Measurements from ENCODE around the gene ANKRD61. TPM values are rescaled to one million over a fixed set of nuclear protein-coding genes. Genes with fewer than 3 reads are reported as not detected.

The ANKRD61 gene
- total RNA-seq, 2 donors from 2014 or later, result 0.42 TPM; not detected in 1

Other genes with a start within 250 kb of the ANKRD61 start
- 10 to 100 TPM; 36.7 to 41.4 TPM for gene RNF216, start 249.7 kb upstream of the ANKRD61 start, total RNA-seq
- not detected for gene OCM, start 150.6 kb upstream of the ANKRD61 start, total RNA-seq
- gene CCZ1, start 132.6 kb upstream of the ANKRD61 start, total RNA-seq, result 10 to 100 TPM; 76.2 to 79.4 TPM
- gene RSPH10B, start 60.7 kb upstream of the ANKRD61 start, total RNA-seq, result not detected
- 1 to 10 TPM; 8.0 to 9.3 TPM for gene PMS2, start 22.3 kb upstream of the ANKRD61 start, total RNA-seq
- gene AIMP2, start 22.1 kb upstream of the ANKRD61 start, total RNA-seq, result 10 to 100 TPM; 22.6 to 27.4 TPM
- 10 to 100 TPM; 40.2 to 55.5 TPM for gene EIF2AK1, start 27.8 kb downstream of the ANKRD61 start, total RNA-seq
- 10 to 100 TPM in 1 of 2 donors, 1 to 10 TPM in 1; 8.3 to 11.2 TPM for gene USP42, start 73.6 kb downstream of the ANKRD61 start, total RNA-seq
- 10 to 100 TPM; 31.5 to 35.4 TPM for gene CYTH3, start 241.2 kb downstream of the ANKRD61 start, total RNA-seq